ENCODE measurements around the gene AOPEP. TPM values are rescaled to one million over a fixed set of nuclear protein-coding genes. Genes with fewer than 3 reads are reported as not detected.

AOPEP gene
- total RNA-seq, 2 donors from 2014 or later = 81.5 to 224 TPM

- peaks cover 99% of the 10 kb centered on the region for H3K4me1 ChIP-seq
- H3K27me3 ChIP-seq = no peaks in the 10 kb centered on the region
- peaks cover 0 to 2% of the 10 kb centered on the region in 2 donors for H3K36me3 ChIP-seq (replicated peaks in 1 of 2; ENCODE audit: insufficient read depth in 1 of 2, low read depth in 2 of 2)
- TF ChIP-seq POLR2A (IDR thresholded peaks at IDR 0.05) (no peak), CTCF (IDR thresholded peaks at IDR 0.05) (no peak)
- no peak overlapping the region for H3K4me3 ChIP-seq
- H3K9me3 ChIP-seq = no peaks in the 10 kb centered on the region
- no peak for ATAC-seq
- peak overlapping the region; percentile 37 to 74 (median 64) for H3K27ac ChIP-seq
- WGBS, 2 donors = 76 to 80% methylated on average over 5 of the region's 5 CpGs
- intact Hi-C loops (cut with DNase I) = no loop called here
- DNase-seq = no peak
Measured at GRCh38 chr9:95073918-95074317, 347.4 kb downstream of the AOPEP start.

GRCh38 chr9:95074632-95075031, 348.1 kb downstream of the AOPEP start:
- TF ChIP-seq POLR2A (IDR thresholded peaks at IDR 0.05) (no peak), CTCF (IDR thresholded peaks at IDR 0.05) (no peak)
- 14 to 20% methylated on average over 8 to 9 of the region's 9 CpGs for WGBS, 2 donors
- H3K4me3 ChIP-seq = no peak overlapping the region
- H3K36me3 ChIP-seq (replicated peaks in 1 of 2; ENCODE audit: insufficient read depth in 1 of 2, low read depth in 2 of 2) = peaks cover 0 to 2% of the 10 kb centered on the region in 2 donors
- peak; percentile 73 to 90 (median 84) for DNase-seq
- no peaks in the 10 kb centered on the region for H3K9me3 ChIP-seq
- peak overlapping the region; percentile 37 to 74 (median 64) for H3K27ac ChIP-seq
- H3K27me3 ChIP-seq = no peaks in the 10 kb centered on the region
- peak; percentile 70 for ATAC-seq
- H3K4me1 ChIP-seq = peaks cover 96% of the 10 kb centered on the region
- intact Hi-C loops (cut with DNase I) = no loop called here

GRCh38 chr9:95075700-95076099, 349.2 kb downstream of the AOPEP start:
- ATAC-seq = no peak
- TF ChIP-seq CTCF (IDR thresholded peaks at IDR 0.05) (no peak), POLR2A (IDR thresholded peaks at IDR 0.05) (no peak)
- DNase-seq = peak in 1 of 4 donors; percentile 1
- intact Hi-C loops (cut with DNase I) = no loop called here
- Histone ChIP-seq H3K27me3 (no peaks in the 10 kb centered on the region), H3K4me3 (no peak overlapping the region), H3K27ac (peak overlapping the region in 1 of 4 donors; percentile 74), H3K4me1 (peaks cover 86% of the 10 kb centered on the region), H3K36me3 (replicated peaks in 1 of 2; ENCODE audit: insufficient read depth in 1 of 2, low read depth in 2 of 2) (peaks cover 0 to 2% of the 10 kb centered on the region in 2 donors), H3K9me3 (no peaks in the 10 kb centered on the region)
- 70 to 77% methylated on average over 7 of the region's 7 CpGs for WGBS, 2 donors

GRCh38 chr9:95076696-95077052, 350.2 kb downstream of the AOPEP start:
- no peaks in the 10 kb centered on the region for H3K27me3 ChIP-seq
- H3K36me3 ChIP-seq (replicated peaks in 1 of 2; ENCODE audit: insufficient read depth in 1 of 2, low read depth in 2 of 2) = peaks cover 0 to 6% of the 10 kb centered on the region in 2 donors
- TF ChIP-seq CTCF (IDR thresholded peaks at IDR 0.05) (no peak), POLR2A (IDR thresholded peaks at IDR 0.05) (no peak)
- WGBS, 2 donors = 22 to 39% methylated on average over 1 of the region's 1 CpG
- peaks cover 76% of the 10 kb centered on the region for H3K4me1 ChIP-seq
- peak overlapping the region; percentile 43 to 74 (median 52) for H3K27ac ChIP-seq
- no peak overlapping the region for H3K4me3 ChIP-seq
- no peak for DNase-seq
- no peaks in the 10 kb centered on the region for H3K9me3 ChIP-seq
- ATAC-seq = no peak
- intact Hi-C loops (cut with DNase I) = no loop called here

GRCh38 chr9:95077053-95077765, 350.7 kb downstream of the AOPEP start:
- Histone ChIP-seq H3K4me3 (no peak overlapping the region), H3K9me3 (no peaks in the 10 kb centered on the region), H3K36me3 (replicated peaks in 1 of 2; ENCODE audit: insufficient read depth in 1 of 2, low read depth in 2 of 2) (peaks cover 0 to 9% of the 10 kb centered on the region in 2 donors), H3K4me1 (peaks cover 71% of the 10 kb centered on the region), H3K27me3 (no peaks in the 10 kb centered on the region), H3K27ac (peak overlapping the region; percentile 43 to 53 (median 50))
- ATAC-seq (no peak), DNase-seq (peak in 2 of 4 donors; percentile 6 to 17)
- intact Hi-C loops (cut with DNase I) = no loop called here
- TF ChIP-seq POLR2A (IDR thresholded peaks at IDR 0.05) (no peak), CTCF (IDR thresholded peaks at IDR 0.05) (no peak)
- 54 to 58% methylated on average over 18 of the region's 18 CpGs for WGBS, 2 donors
